Caco-2 (cell line): ENCODE measurements around the gene SHROOM3. TPM values are rescaled to one million over a fixed set of nuclear protein-coding genes. Genes with fewer than 3 reads are reported as not detected.

Source experiments
- BruUV-seq: library from RNA; stranded (reverse); fragments of 400-500 nt; replicated peaks from 2 replicates; lab custom pipeline; 2021; lab: Mats Ljungman, UMichigan
- CTCF ChIA-PET: fragments of 300-600 bp; sonication (Branson Sonifier 250); formaldehyde crosslinking; loops from one replicate; lab custom pipeline; 2022; ENCODE audit warnings: antibody characterized with exemption; lab: Charles Lee
- POLR2A ChIA-PET: fragments of 300-600 bp; sonication (Branson Sonifier 250); formaldehyde crosslinking; loops from one replicate; lab custom pipeline; 2022; ENCODE audit warnings: antibody characterized with exemption; lab: Charles Lee
- DNase-seq, 2 experiments: peaks; one replicate each; pipeline versions ENCODE4 v3.0.0 to v3.0.0-alpha.2; 2020 to 2022
- H3K27me3 ChIP-seq: replicated peaks from 2 replicates; pipeline ENCODE4 v1.6.0; 2011; ENCODE audit warnings: low read length; ENCODE audit not compliant: control insufficient read depth, insufficient read depth
- H3K36me3 ChIP-seq: 2 replicates; pipeline ENCODE4 v1.5.1; 2011; ENCODE audit warnings: low read length; ENCODE audit not compliant: control insufficient read depth, insufficient read depth
- H3K4me1 ChIP-seq: fragments of 250-450 bp; sonication (Bioruptor Pico); 2 replicates; pipeline ENCODE4 v1.5.1; 2020; ENCODE audit warnings: mild to moderate bottlenecking
- H3K4me3 ChIP-seq: 2 replicates; pipeline ENCODE4 v1.5.1; 2011; ENCODE audit warnings: low read depth, mild to moderate bottlenecking, control low read depth, low read length
- H3K9me3 ChIP-seq: fragments of 250-450 bp; sonication (Bioruptor Pico); 2 replicates; pipeline ENCODE4 v1.5.1; 2020; ENCODE audit warnings: mild to moderate bottlenecking, moderate library complexity
- H3K27ac Mint-ChIP-seq: one replicate; pipeline ENCODE4 v1.8.0; 2022; ENCODE audit warnings: mixed read lengths; ENCODE audit not compliant: unreplicated experiment
- H3K27me3 Mint-ChIP-seq: one replicate; pipeline ENCODE4 v1.8.0; 2022; ENCODE audit warnings: mixed read lengths; ENCODE audit not compliant: insufficient read depth, unreplicated experiment
- H3K36me3 Mint-ChIP-seq: one replicate; pipeline ENCODE4 v1.8.0; 2022; ENCODE audit warnings: mild to moderate bottlenecking, mixed read lengths; ENCODE audit not compliant: insufficient read depth, unreplicated experiment
- H3K4me1 Mint-ChIP-seq: one replicate; pipeline ENCODE4 v1.8.0; 2022; ENCODE audit warnings: low read depth, mixed read lengths; ENCODE audit not compliant: unreplicated experiment
- H3K4me3 Mint-ChIP-seq: one replicate; pipeline ENCODE4 v1.8.0; 2022; ENCODE audit warnings: mild to moderate bottlenecking, moderate library complexity, mixed read lengths; ENCODE audit not compliant: unreplicated experiment
- H3K9me3 Mint-ChIP-seq: one replicate; pipeline ENCODE4 v1.8.0; 2022; ENCODE audit warnings: mixed read lengths; ENCODE audit not compliant: unreplicated experiment
- intact Hi-C: fragments of 100-400 bp; cut with micrococcal nuclease; formaldehyde crosslinking; loops from one replicate; pipeline ENCODE4 v1.10.0; 2022; ENCODE audit not compliant: unreplicated experiment
- total RNA-seq: library from RNA; stranded (reverse); gene quantifications from 2 replicates; pipeline ENCODE4 v1.2.3, GENCODE V29; 2022
- TF ChIP-seq, protein P1 (sequence below), 2 experiments: fragments of 200-600 bp in 1 of 2; IDR thresholded peaks; 1 replicate in 1 of 2; 2 replicates in 1 of 2; pipeline versions ENCODE4 v1.5.1 to v1.8.0; 2011 to 2022; ENCODE audit warnings: antibody characterized with exemption in 1 of 2, control low read depth in 1 of 2, inconsistent platforms in 1 of 2, low read depth in 1 of 2, low read length in 1 of 2, mild to moderate bottlenecking in 1 of 2, moderate library complexity in 1 of 2; ENCODE audit not compliant: insufficient read depth in 1 of 2, severe bottlenecking in 1 of 2, unreplicated experiment in 1 of 2

Gene SHROOM3
- total RNA-seq, 1 experiment from 2014 or later: 16.3 TPM

DNA sequence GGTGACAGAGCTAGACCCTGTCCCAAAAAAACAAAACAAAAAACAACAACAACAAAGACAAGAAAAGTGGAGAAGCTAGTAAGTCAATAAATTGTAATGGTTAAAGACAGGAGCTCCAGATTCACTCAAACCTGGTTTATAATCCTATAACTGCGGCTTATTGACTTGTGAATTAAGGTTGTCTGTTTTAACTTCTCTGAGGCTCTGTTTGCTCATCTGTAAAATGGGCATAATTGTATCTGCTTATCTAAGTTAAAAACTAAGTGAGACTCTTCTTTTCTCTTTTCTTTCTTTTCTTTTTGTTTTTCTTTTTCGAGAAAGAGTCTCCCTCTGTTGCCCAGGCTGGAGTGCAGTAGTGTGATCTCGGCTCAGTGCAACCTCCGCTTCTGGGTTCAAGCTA, 378.0 kb downstream of the SHROOM3 start:
- H3K36me3 Mint-ChIP-seq: peaks cover 4% of the 10 kb centered on the region

DNA sequence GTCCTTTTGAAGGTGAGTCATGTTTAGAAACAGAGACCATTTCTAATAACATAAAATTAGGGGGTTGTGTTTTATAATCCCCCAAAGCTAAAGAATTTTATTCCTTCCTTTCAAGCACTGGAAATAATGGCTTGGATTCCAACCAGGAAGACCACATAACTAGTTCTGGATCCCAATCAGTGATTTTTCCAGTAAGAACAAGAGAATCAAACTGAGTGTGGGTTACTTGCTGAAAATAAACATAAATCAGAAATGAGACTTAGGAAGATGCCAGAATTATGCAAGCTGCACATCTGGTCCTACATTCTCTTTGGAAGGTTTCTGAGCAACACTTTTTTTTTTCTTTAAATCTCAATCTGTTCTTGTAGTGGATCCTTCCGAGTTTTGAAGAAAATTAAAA, 386.6 kb downstream of the SHROOM3 start:
- H3K27me3 Mint-ChIP-seq: no peaks in the 10 kb centered on the region

More for the DNA sequence above, 378.0 kb downstream of the SHROOM3 start:
- TF ChIP-seq, protein P1, sequence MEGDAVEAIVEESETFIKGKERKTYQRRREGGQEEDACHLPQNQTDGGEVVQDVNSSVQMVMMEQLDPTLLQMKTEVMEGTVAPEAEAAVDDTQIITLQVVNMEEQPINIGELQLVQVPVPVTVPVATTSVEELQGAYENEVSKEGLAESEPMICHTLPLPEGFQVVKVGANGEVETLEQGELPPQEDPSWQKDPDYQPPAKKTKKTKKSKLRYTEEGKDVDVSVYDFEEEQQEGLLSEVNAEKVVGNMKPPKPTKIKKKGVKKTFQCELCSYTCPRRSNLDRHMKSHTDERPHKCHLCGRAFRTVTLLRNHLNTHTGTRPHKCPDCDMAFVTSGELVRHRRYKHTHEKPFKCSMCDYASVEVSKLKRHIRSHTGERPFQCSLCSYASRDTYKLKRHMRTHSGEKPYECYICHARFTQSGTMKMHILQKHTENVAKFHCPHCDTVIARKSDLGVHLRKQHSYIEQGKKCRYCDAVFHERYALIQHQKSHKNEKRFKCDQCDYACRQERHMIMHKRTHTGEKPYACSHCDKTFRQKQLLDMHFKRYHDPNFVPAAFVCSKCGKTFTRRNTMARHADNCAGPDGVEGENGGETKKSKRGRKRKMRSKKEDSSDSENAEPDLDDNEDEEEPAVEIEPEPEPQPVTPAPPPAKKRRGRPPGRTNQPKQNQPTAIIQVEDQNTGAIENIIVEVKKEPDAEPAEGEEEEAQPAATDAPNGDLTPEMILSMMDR (IDR thresholded peaks at IDR 0.05; ENCODE audit: insufficient read depth in 1 of 2, low read depth in 1 of 2, low read length in 1 of 2, severe bottlenecking in 1 of 2, unreplicated experiment in 1 of 2): no peak
- no peaks in the 10 kb centered on the region for H3K27me3 ChIP-seq
- no peak overlapping the region for H3K4me3 ChIP-seq
- Mint-ChIP-seq H3K27me3 (no peaks in the 10 kb centered on the region), H3K9me3 (peaks cover 10% of the 10 kb centered on the region), H3K4me1 (no peaks in the 10 kb centered on the region), H3K27ac (no peak overlapping the region), H3K4me3 (no peak overlapping the region)
- intact Hi-C loops: no loop called here
- ChIA-PET POLR2A (no interaction called here), CTCF (no interaction called here)
- H3K4me1 ChIP-seq: no peaks in the 10 kb centered on the region
- DNase-seq: no peak
- no TSS peak for BruUV-seq
- H3K36me3 ChIP-seq: no peaks in the 10 kb centered on the region
- H3K9me3 ChIP-seq: peaks cover 12% of the 10 kb centered on the region

DNA sequence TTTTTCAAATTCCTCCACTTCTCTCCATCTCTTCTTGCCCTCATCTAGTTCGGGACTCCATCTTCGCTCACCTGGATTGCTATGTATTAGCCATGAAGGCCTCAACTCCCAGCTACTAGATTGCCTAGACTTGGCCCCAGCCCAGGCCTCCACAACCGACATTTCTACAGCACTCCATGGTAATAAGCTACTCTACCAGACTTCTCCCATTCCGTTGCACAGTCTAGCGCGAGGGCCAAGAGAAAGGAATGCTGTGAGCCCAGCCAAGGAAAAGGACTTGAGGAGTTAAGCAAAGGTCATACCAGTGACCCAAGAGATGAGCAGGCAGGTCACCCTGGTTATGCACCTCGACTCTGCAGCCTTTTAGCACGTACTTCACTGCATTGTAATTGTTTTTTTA, 387.3 kb downstream of the SHROOM3 start:
- H3K4me1 Mint-ChIP-seq: no peaks in the 10 kb centered on the region
- intact Hi-C loops: no loop called here
- H3K4me1 ChIP-seq: no peaks in the 10 kb centered on the region
- no peaks in the 10 kb centered on the region for H3K36me3 Mint-ChIP-seq
- POLR2A ChIA-PET: no interaction called here
- no peak overlapping the region for H3K4me3 ChIP-seq
- H3K9me3 ChIP-seq: no peaks in the 10 kb centered on the region
- DNase-seq: no peak
- H3K4me3 Mint-ChIP-seq: no peak overlapping the region
- no TSS peak for BruUV-seq
- TF ChIP-seq, protein P1 (IDR thresholded peaks at IDR 0.05; ENCODE audit: insufficient read depth in 1 of 2, low read depth in 1 of 2, low read length in 1 of 2, severe bottlenecking in 1 of 2, unreplicated experiment in 1 of 2): no peak
- no peaks in the 10 kb centered on the region for H3K9me3 Mint-ChIP-seq
- no peaks in the 10 kb centered on the region for H3K27me3 Mint-ChIP-seq
- H3K27ac Mint-ChIP-seq: no peak overlapping the region
- no peaks in the 10 kb centered on the region for H3K36me3 ChIP-seq
- CTCF ChIA-PET: no interaction called here
- H3K27me3 ChIP-seq: no peaks in the 10 kb centered on the region

More for the DNA sequence above, 386.6 kb downstream of the SHROOM3 start:
- BruUV-seq: no TSS peak
- Histone ChIP-seq H3K4me3 (no peak overlapping the region), H3K9me3 (no peaks in the 10 kb centered on the region), H3K4me1 (no peaks in the 10 kb centered on the region), H3K36me3 (no peaks in the 10 kb centered on the region), H3K27me3 (no peaks in the 10 kb centered on the region)
- intact Hi-C loops: no loop called here
- CTCF ChIA-PET: no interaction called here
- Mint-ChIP-seq H3K9me3 (no peaks in the 10 kb centered on the region), H3K36me3 (no peaks in the 10 kb centered on the region), H3K4me3 (no peak overlapping the region), H3K27ac (no peak overlapping the region), H3K4me1 (no peaks in the 10 kb centered on the region)
- TF ChIP-seq, protein P1 (IDR thresholded peaks at IDR 0.05; ENCODE audit: insufficient read depth in 1 of 2, low read depth in 1 of 2, low read length in 1 of 2, severe bottlenecking in 1 of 2, unreplicated experiment in 1 of 2): no peak
- POLR2A ChIA-PET: no interaction called here
- DNase-seq: no peak
